Nucleus accumbens (tissue), 56 donors: ENCODE results near the gene ALKBH1.
A peak's percentile ranks its signal among the peaks of the same experiment; 100 is the strongest.
"Not testable (repeated sequence)": the region's sequence is repeated elsewhere in the genome, so short reads cannot be mapped to it uniquely, and the experiment has no call there.

Experiments used
- DNase-seq, 56 donors: peaks; one replicate each; lab custom pipeline; 2025; lab: John Stamatoyannopoulos, UW

ALKBH1 gene

DNA sequence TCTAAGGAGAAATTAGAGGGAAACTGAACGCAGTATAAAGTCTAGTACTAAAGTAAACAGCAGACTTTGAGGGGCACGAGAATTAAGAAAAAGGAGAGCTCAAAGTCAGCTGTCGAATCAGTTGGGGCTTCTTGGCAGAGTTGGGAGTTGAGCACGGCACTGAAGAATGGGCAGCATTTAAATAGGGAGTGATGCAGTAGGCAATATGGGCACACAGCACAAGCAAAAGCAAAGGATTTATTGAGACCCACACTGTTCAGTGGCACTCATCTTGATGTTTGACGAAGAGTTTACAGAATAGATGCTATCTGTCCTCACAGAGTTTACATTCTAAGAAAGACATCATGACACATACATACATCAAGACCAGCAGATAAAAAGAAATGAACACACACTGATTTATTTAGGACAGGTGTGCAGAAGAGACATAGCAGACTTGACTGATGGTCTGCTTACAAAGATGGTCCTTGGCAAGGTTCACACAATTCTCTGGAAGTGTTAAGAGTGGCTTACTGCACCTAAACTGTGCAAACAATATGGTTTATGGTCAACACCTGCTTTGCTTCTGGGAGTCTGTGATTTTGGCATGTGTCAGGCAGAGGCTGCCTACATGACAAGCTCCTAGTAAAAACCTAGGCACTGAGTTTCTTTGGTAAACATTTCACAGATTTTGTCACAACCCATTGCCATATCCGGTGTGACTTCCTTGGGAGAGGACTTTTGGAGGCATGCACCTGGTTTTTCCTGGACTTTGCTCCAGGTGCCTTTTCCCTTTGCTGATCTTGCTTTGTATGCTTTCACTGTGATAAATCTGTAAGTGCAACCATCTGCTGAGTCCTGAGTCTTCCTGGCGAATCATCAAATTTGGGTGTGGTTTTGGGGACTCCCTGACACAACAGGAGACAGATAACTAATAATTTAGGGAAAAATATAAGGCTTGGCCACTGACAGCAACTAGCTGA lies 26.3 kb downstream of the ALKBH1 start:
- no peak for DNase-seq

DNA sequence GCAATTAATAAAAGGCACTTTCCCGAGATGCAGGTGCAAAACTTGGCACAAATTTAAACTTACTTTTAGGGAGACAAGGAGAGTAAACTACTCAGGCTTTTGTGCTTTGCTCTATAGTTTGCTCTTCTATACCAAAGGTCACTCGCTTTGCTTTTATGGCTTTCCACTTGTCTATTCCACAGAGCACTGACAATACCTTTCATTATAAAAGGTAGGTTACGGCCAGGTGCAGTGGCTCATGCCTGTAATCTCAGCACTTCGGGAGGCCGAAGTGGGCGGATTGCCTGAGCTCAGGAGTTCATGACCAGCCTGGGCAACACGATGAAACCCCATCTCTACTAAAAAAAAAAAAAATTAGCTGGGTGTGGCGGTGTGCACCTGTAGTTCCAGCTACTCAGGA lies 32.9 kb downstream of the ALKBH1 start:
- DNase-seq: no peak

DNA sequence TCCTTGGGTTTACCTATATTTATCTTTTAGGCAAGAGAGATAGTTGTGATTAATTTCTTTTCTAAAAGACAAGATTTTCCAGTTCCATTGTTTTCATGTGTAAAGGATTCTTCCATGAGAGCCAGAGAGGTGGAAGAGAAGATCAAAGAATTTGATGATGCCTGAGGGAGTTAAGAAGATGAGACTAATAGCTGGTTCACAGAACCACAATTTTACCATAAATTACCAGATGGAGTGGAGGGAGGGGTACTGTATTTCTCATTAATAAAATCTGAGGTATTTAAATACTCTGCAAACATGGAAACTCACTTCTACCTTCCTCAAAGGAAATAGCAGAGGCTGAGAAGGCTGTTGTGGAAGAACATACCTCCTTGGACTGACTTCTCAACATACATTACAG lies 34.6 kb downstream of the ALKBH1 start:
- no peak for DNase-seq

DNA sequence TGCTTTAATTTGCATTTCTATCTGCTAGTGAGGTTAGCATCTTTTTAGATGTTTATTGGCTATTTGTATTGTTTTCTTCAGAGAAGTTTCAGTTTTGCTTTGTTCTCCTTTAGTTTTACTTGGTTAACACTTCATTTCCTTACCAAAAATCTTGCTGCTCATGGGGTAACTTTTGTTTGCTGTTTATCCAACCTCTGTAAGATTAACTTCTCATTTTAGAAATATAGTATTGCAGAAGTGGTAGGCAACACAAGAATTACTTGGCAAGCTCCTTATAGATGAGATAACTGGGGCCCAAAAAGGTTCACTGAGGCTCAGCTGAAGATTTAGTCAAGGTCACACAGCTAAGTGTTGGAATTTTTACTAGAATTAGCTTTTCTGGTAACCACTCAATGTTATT lies 40.5 kb downstream of the ALKBH1 start:
- no peak for DNase-seq

DNA sequence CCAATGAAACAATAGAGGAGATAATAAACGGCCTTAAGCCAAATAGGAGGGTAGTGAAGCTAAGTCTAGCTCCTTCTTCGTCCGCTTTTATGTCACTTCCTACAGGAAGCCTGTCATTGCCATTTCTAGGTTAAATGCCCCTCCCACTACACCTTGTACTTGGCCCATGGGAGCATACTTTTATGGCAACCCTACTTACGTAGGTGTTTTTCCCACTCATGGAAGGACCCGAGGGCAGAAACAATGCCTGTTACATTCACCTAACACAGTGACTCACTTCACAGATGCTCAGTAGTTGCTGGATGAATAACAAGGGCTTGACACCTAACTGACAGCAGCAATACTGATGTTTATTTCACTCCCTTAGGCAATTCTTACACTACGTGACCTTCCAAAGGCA lies 44.5 kb downstream of the ALKBH1 start:
- no peak for DNase-seq

DNA sequence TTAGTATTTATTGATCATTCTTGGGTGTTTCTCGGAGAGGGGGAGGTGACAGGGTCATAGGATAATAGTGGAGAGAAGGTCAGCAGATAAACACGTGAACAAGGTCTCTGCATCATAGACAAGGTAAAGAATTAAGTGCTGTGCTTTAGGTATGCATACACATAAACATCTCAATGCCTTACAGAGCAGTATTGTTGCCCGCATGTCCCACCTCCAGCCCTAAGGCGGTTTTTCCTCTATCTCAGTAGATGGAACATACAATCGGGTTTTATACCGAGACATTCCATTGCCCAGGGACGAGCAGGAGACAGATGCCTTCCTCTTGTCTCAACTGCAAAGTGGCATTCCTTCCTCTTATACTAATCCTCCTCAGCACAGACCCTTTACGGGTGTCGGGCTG lies 46.3 kb downstream of the ALKBH1 start:
- not testable (repeated sequence) for DNase-seq

DNA sequence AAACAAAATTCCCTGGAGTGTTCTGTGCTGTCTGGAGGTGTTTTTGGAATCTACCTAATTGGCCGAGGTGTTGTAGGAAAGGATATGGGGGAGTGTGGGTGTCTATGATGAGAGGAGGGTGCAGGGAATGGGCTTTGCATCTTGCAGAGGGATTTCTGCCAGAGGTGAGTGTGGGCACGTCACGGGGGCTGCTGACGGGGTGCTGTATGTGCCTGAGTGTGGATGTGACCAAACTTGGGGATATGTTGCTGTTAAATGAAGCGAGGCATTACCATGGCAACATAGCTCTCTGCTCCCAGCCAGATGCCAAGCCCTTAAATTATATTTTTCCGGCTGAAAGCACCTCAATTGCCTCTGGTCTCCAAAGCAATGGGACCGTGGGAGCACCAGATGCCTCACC lies 47.1 kb downstream of the ALKBH1 start:
- DNase-seq: peak in 36 of 56 donors; percentile 10 to 78 (median 42)

DNA sequence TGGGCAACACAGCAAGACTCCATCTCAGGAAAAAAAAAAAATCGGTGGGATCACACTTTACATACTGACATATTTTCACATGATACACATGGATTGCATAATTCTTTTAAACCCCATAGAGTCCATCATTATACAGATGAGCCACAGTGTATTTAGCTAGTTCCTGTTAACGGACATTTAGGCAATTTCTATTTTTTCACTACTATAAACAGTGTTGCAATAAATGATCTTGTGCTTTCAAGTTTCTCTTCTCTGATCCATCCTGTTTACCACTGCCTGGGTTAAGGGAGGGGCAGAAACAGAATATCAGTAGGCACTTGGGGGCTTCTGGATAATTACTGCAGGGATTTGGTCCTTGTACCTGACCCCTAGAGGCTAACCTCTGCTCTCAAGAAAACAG lies 48.0 kb downstream of the ALKBH1 start:
- no peak for DNase-seq

DNA sequence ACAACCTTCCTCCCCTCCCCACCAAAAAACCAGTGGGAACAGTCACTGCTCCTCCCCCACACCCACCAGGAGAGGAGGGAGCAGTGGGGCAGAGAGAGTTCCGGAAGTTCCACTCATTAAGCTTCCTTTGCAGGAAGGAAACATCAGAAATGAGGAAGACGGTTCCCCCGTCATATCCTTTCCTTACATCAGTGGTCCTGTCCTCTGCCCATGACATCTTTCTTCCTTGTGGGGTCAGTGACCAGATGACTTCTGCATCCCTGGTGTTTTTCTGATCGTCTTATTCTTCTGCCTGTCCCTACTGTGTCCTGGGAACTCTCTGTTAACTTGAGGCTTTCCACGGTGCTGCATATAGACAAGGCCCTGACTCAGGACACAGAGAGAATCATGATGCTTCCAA lies 50.5 kb downstream of the ALKBH1 start:
- no peak for DNase-seq

DNA sequence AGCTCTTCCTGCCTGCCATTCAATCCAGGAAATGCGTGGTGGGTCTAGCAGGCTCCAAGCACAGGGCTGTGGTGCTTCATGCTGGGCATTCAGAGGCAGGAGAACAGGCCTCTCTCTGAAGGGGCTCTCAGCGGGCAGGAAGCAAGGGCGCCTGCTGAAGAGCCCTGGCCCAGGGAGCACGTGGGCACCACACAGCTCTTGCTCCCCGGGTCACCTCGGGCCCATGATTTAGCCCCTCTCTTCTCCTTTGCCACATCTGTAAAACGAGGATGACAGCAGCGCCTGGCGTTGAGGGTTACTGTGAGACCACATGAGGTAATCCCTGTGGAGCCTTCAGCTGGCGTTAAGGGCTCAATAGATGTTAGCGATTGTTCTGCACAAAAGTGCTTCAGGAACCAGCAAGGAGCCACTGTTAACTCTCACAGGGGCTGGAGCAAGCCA lies 53.8 kb downstream of the ALKBH1 start:
- DNase-seq: peak in 7 of 56 donors; percentile 3 to 17 (median 11)

DNA sequence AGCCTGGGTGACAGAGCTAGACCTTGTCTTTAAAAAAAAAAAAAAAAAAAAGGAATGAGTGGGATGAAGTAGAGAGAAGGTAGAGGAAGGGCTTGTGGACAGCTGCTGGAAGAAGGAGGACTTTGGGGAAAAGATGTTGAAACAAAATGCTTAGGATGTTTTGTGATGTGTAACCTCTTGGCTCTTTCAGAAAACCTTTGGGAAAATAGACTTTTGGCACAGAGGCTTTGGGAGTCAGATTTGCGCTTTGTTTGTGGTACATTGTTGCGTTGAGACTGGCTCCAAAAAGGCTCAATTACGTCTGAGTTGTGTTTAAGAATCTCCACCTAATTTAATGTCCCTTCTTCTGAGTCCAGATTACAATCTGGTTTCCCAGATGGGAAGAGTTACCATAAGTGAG lies 58.5 kb downstream of the ALKBH1 start:
- DNase-seq: no peak

DNA sequence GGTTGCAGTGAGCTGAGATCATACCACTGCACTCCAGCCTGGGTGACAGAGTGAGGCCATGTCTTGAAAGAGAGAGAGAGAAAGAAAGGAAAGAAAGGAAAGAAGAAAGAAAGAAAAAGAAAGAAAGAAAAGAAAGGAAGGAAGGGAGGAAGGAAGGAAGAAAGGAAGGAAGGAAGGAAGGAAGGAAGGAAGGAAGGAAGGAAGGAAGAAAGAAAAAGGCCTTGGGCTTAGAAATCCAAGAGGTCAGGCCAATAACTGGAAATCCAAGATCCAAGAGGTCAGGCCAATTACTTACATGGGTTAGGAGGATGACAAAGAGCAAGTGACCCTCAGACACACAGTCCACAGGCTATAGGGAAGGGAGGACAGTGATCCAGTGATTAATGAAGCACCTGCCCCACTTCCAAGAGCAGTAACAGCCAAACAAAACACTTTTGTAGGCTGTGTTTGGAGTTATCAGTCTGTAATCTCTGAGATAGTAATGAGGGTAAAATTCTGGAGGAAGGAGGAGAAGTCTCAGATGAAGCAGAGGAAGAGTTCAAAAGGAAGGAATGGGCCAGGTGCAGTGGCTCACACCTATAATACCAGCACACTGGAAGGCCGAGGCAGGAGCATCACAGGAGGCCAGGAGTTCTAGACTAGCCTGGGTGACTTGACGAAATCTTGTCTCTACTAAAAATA lies 59.2 kb downstream of the ALKBH1 start:
- DNase-seq: no peak

DNA sequence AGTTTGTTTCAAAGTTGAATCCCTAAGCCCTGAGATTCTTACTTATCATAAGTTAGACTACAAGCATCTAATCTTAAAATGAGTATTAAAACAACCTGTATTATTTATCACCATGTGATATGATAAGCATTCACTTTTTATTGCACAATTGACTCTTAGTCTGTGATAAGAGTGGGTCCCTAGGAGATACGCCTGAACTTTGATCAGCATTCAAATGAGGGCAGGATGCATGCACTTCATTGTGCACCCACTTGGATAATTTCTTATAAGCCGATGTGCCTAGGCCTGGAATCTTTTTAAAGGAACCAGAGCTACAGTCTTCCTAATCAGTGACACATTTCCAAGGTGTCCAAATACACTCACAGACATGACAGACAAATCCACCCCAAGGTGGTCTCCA lies 60.0 kb downstream of the ALKBH1 start:
- no peak for DNase-seq

DNA sequence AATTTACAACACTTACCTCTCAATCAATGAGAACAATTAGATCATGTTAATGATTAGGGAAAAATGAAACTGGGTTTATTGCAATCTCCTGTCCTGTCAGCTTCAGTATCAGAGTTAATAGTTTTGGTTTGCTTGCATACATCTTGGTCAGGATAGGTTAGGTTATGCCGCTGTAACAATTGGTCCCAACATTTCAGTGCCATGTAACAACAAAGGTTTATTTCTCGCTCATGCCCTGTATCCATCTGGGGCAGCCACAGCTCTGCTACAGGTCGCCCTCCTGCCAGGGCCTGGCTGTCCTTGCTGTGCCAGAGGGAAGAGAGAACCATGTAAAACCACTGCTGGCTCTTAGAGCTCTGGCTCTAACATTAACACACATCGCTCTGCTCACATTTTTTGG lies 60.9 kb downstream of the ALKBH1 start:
- no peak for DNase-seq

DNA sequence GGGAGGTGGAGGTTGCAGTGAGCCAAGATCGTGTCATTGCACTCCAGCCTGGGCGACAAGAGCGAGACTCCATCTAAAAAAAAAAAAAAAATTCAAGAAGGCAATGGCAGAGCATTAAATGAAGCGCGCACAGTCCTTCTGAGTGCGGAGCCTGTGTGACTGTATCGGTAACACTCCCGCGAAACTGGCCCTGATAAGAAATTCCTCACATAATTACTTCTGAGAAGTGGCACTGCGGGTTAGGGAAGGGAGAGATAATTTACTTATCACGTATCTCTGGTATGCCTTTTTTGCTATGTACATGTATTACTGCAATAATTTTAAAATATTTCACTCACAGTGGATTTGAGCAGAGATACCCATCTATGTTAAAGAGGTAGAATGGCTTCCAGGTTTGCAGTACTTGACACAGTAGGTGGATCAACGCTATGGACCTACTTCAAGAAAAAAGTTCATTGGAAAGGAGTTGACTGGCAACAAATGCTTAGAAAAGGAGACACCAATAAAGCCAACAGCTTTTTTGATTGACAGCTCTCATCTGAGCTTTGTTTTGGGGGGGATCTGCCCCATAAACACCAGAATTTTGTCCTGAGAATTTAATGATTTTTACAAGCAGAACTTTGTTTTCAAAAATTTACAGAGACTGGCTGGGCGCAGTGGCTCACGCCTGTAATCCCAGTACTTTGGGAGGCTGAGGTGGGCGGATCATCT lies 62.1 kb downstream of the ALKBH1 start:
- no peak for DNase-seq

DNA sequence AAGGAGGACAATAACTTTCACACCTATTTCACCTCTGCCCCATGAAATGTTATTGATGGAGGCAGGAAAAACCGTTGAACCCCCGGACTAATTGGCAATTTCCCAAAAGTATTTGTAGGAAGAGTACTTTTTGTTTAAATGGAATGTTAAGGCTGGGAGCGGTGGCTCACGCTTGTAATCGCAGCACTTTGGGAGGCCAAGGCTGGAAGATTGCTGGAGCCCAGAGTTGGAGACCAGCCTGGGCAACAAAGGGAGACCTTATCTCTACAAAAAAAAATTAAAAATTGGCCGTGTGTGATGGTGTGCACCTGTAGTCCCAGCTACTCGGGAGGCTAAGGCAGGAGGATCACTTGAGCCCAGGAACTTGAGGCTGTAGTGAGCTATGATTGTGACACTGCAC lies 65.4 kb downstream of the ALKBH1 start:
- DNase-seq: no peak

DNA sequence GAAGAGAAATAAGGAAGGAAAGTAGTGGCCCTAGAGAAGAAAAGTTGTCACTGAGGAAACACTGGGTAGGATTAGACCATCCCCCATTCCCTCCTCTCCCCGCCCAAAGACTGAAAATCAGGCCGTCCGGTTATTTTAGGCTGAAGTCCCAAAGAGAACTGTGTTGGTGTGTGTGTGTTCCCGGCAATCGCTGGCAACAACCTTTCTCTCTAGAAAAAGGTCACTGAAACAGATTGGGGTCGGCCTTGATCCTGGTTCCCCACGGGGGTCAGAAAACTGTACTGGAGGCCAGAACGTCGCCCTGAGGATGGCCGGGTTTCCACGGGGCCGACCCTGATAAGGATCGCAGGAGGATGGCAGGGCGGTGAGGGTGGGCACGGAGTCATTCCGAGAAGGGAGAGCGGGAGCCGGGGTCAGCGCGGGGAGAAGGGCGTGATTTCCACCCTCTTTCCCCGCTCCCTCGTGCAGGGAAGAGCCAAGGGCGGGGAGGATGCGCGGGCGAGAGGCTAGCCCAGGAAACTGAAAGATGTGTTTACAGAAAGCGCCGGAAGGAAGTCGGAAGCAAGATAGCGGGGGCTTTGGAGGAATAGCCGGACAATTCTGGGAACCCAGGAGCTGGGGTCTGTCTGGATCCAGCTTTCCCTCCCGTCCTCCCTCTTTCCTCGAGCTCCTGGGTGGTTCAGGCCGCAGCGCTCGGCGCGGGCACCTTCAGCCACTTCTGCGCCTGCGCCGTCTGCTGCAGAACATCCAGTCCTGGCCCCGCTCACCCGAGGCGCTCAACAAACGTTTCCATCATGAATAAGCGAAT lies 66.1 kb downstream of the ALKBH1 start:
- peak in 47 of 56 donors; percentile 4 to 78 (median 39) for DNase-seq

DNA sequence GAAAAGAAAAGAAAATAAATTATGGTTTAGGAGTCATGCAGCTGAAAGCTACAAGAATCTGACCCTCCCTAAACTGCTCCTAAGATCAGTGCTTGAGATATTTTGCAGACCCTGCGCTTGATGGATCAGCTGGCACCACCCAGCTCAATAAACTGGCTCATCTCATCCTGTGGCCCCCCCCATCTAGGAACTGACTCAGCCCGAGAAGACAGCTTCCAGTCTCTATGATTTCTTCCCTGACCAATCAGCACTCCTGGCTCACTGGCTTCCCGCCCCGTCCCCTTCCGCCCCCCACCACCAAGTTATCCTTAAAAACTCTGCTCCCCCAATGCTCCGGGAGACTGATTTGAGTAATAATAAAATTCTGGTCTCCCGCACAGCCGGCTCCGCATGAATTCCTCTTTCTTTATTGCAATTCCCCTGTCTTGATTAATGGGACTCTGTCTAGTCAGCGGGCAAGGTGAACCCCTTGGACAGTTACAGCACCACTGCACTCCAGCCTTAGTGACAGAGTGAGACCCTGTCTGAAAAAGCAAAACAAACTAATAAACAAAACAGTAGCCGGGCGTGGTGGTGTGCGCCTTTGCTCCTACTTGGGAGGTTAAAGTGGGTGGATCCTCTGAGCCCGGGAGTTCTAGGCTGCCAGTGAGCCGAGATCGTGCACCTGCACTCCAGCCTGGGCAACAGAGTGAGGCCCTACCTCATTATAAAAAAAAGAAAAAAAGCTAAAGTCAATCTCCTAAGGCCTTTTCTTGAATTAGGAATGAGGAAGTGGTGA lies 66.9 kb downstream of the ALKBH1 start:
- peak in 2 of 56 donors; percentile 3 to 26 for DNase-seq

DNA sequence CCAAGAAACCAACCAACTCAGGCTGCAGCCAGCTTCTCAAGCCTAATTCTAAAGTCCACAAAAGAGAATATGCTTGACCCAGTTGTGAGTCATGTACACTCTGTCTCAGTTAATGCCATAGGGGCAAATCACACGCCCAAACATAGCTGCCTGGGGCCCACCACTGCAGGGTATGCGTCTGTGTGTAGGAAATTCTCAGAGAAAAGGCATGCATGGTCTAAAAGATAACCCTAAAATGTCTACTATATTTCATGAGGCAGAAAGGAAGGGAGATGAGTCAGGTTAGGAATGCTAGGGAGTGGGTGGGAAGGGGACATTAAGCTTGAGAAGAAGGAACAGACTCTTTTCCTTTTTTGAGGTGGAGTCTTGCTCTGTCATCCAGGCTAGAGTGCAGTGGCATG lies 69.1 kb downstream of the ALKBH1 start:
- no peak for DNase-seq
